ENCODE results near the gene OR4F29.
"Not testable (repeated sequence)": the region's sequence is repeated elsewhere in the genome, so short reads cannot be mapped to it uniquely, and the experiment has no call there.

Gene OR4F29

GRCh38 chr1:451578-451977 lies at the start of gene OR4F29:
TSS of gene OR4F29 (minus strand) at chr1:451678. CDS start at chr1:451678, 0 bp downstream.
- not testable (repeated sequence) for DNase-seq (ENCODE audit: low read depth in 1 of 2, low spot score in 1 of 2)

All from stimulated activated CD4-positive, alpha-beta T cell treated with anti-CD3 and anti-CD28 coated beads, Interleukin-15, amount 100 ng/mL, for 1 hour (primary cell).